Progenitor cell of endocrine pancreas (in vitro differentiated cells): ENCODE data around the gene ZMYND11. TPM values are rescaled to one million over a fixed set of nuclear protein-coding genes. Genes with fewer than 3 reads are reported as not detected.
A peak's percentile ranks its signal among the peaks of the same experiment; 100 is the strongest.

Experiments used
- DNase-seq: peaks from one replicate; pipeline ENCODE4 v3.0.0; 2021; ENCODE audit warnings: low spot score; ENCODE audit not compliant: unreplicated experiment
- H3K27ac Mint-ChIP-seq: 2 replicates; pipeline ENCODE4 v1.8.0; 2021; ENCODE audit warnings: mild to moderate bottlenecking, moderate library complexity, mixed read lengths
- H3K27me3 Mint-ChIP-seq: 2 replicates; pipeline ENCODE4 v1.8.0; 2021; ENCODE audit warnings: mixed read lengths
- H3K36me3 Mint-ChIP-seq: 2 replicates; pipeline ENCODE4 v1.8.0; 2022; ENCODE audit warnings: mixed read lengths; ENCODE audit not compliant: insufficient read depth
- H3K4me1 Mint-ChIP-seq: 2 replicates; pipeline ENCODE4 v1.8.0; 2021; ENCODE audit warnings: low read depth, mixed read lengths
- H3K4me3 Mint-ChIP-seq: 2 replicates; pipeline ENCODE4 v1.8.0; 2021; ENCODE audit warnings: low read depth, mild to moderate bottlenecking, moderate library complexity, mixed read lengths
- H3K9me3 Mint-ChIP-seq: 2 replicates; pipeline ENCODE4 v1.8.0; 2021; ENCODE audit warnings: low read depth, mixed read lengths
- total RNA-seq: library from RNA; stranded (reverse); gene quantifications from 2 replicates; pipeline ENCODE4 v1.2.1, GENCODE V29; 2021
- TF ChIP-seq, protein P1 (sequence below): fragments of 200-600 bp; sonication (generic); IDR thresholded peaks from one replicate; pipeline ENCODE4 v1.5.0; 2021; ENCODE audit warnings: antibody characterized with exemption, mild to moderate bottlenecking; ENCODE audit not compliant: unreplicated experiment

Gene ZMYND11
- total RNA-seq, 1 donor from 2014 or later: 69.2 TPM

DNA sequence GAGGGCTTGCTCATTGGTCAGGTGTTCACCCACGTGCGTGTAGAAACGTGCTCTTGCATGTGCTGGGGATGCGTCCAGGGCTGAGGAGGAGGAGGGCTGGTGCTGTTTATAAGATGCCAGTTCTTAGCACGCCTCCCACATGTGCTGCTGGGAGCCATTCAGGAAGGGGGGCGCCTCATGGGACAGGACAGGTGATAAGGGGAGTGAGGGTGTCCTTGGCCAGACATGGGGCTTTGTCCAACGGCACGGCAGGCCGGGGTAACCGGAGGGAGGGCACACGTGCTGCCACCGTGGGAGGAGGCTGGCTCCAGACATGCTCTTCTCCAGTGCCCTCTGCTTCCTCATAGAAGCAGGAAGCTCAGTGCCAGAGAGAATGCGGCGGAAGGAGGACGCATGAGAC is 150.0 kb downstream of the ZMYND11 start:
- Mint-ChIP-seq H3K4me1 (peaks cover 4% of the 10 kb centered on the region), H3K27ac (no peak overlapping the region), H3K9me3 (no peaks in the 10 kb centered on the region), H3K27me3 (no peaks in the 10 kb centered on the region), H3K4me3 (no peak overlapping the region), H3K36me3 (peaks cover 50% of the 10 kb centered on the region)
- DNase-seq: no peak
- TF ChIP-seq, protein P1, sequence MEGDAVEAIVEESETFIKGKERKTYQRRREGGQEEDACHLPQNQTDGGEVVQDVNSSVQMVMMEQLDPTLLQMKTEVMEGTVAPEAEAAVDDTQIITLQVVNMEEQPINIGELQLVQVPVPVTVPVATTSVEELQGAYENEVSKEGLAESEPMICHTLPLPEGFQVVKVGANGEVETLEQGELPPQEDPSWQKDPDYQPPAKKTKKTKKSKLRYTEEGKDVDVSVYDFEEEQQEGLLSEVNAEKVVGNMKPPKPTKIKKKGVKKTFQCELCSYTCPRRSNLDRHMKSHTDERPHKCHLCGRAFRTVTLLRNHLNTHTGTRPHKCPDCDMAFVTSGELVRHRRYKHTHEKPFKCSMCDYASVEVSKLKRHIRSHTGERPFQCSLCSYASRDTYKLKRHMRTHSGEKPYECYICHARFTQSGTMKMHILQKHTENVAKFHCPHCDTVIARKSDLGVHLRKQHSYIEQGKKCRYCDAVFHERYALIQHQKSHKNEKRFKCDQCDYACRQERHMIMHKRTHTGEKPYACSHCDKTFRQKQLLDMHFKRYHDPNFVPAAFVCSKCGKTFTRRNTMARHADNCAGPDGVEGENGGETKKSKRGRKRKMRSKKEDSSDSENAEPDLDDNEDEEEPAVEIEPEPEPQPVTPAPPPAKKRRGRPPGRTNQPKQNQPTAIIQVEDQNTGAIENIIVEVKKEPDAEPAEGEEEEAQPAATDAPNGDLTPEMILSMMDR: no peak

DNA sequence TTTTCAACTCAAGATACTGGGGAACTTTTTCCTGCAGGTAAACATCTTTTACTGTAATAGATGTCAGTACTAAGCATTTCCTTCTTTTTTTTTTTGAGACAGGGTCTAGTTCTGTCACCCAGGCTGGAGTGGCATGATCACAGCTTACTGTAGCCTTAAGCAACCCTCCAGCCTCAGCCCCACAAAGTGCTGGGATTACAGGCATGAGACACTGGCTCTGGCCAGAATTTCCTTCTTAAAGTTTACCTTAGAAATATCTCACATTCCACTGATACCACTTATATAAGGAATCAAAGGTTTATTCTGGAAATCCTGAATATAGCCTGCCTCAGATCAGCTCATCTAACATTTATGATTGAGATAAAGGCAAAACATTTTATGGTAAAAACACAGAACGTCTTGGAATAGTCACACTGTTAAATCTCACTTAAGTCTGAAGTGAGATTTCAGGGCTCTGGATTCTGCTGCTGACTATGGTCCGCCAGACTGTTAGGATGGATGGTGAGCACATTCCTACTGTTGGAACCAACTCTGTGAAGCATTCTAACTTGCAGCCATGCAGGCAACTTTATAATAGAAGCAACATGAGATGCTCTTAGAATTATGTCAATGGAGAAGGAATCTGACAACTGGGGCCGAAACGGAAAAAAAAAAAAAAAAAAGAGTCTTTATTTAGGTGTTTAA is 151.9 kb downstream of the ZMYND11 start:
- DNase-seq: no peak
- Mint-ChIP-seq H3K36me3 (peaks cover 42% of the 10 kb centered on the region), H3K27ac (no peak overlapping the region), H3K9me3 (no peaks in the 10 kb centered on the region), H3K4me1 (peaks cover 4% of the 10 kb centered on the region), H3K4me3 (no peak overlapping the region), H3K27me3 (no peaks in the 10 kb centered on the region)
- TF ChIP-seq, protein P1: no peak

DNA sequence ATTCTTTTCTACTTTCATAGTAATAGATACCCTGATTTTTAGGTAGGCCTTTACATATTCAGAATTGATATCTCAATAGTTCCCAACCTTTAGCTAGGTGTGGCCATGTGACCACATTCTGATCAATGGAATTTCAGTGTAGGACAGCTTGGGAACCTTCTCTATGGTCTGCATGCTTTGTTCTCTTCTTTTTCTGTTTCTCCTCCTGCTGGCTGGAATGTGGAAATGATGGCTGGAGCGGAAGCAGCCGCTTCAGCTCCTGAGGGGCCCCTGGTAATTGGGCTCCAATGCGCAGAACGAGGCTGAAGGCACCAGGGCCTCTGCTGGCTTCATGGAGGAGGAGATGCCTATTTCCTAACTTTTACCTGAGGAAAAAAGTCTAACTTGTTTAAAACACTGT is 152.6 kb downstream of the ZMYND11 start:
- TF ChIP-seq, protein P1: peak; percentile 34
- Mint-ChIP-seq H3K27me3 (no peaks in the 10 kb centered on the region), H3K4me3 (no peak overlapping the region), H3K4me1 (peaks cover 4% of the 10 kb centered on the region), H3K9me3 (no peaks in the 10 kb centered on the region), H3K27ac (no peak overlapping the region), H3K36me3 (peaks cover 42% of the 10 kb centered on the region)
- DNase-seq: no peak

DNA sequence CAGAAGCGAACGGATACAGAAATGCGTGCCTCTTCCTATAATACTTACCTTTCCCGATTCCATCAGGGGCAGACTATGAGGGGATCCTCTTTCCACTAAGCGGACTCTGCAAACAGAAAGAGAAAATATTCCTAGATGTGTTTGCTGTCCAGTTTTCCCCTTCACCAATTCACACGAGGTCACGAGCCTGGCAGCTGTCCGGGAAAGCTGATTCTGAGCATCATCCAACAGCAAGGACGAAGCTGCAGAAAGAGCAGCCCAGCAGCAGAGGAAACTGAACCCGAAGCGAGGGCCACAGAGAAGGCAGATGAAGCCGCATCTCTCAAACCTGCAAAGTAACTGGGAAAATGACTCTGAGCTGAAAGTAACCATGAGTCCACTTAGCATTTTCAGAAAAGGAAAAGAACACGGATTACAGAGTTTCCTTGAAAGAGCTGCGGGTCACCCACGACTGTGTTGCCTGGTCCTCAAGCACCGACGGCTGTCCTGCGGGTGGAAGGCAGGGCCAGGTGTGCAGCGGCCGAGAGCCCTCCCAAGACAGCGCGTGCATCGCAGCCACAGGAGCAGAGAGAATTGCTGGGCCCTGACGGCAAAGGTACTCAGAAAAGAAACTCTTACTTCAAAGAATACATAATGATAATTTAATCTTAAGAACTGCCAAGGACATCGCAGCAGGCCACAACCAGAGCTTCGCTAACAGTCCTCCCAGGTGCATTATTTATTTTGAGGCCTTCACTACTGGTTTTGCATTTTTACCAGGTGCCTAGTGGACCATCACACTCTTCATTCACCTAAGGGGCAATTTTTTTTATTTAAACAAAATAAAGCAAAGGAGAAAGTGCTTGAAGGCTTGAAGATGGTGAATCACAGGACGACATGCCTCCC is 153.3 kb downstream of the ZMYND11 start:
- Mint-ChIP-seq H3K27ac (no peak overlapping the region), H3K4me3 (no peak overlapping the region), H3K4me1 (peaks cover 4% of the 10 kb centered on the region), H3K27me3 (no peaks in the 10 kb centered on the region), H3K36me3 (peaks cover 40% of the 10 kb centered on the region), H3K9me3 (no peaks in the 10 kb centered on the region)
- DNase-seq: no peak
- TF ChIP-seq, protein P1: no peak

DNA sequence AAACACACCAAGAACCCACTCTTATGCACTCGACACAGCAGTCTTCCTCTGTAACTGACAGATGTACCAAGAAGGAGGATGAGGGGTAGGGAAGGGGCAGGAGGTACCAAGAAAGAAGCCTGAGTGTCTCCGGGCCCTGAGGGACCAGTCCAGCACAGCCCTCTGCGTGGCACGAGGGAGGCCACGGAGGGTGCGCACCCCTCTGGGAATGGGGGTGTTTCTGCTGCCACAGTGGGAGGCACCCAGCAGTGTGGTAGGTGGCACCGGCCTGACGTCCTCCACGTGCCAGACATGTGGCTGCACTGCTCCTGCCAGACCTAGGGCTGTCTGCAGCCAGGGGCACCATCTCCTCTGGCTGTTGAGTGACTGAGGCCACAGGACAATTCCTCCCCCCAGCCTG is 154.3 kb downstream of the ZMYND11 start:
- Mint-ChIP-seq H3K36me3 (peaks cover 34% of the 10 kb centered on the region), H3K4me3 (no peak overlapping the region), H3K27ac (no peak overlapping the region), H3K9me3 (no peaks in the 10 kb centered on the region), H3K4me1 (peaks cover 4% of the 10 kb centered on the region), H3K27me3 (no peaks in the 10 kb centered on the region)
- TF ChIP-seq, protein P1: no peak
- no peak for DNase-seq
